ENCODE results near the gene SEMA7A. TPM values are rescaled to one million over a fixed set of nuclear protein-coding genes. Genes with fewer than 3 reads are reported as not detected.

The SEMA7A gene
- total and polyA plus RNA-seq, 9 of the 15 experiments (the other 6 are each of a cell fraction or from before 2014, with no cell fraction given) = 0.04 to 8.2 (median 5.4) TPM; not detected in 1

DNA sequence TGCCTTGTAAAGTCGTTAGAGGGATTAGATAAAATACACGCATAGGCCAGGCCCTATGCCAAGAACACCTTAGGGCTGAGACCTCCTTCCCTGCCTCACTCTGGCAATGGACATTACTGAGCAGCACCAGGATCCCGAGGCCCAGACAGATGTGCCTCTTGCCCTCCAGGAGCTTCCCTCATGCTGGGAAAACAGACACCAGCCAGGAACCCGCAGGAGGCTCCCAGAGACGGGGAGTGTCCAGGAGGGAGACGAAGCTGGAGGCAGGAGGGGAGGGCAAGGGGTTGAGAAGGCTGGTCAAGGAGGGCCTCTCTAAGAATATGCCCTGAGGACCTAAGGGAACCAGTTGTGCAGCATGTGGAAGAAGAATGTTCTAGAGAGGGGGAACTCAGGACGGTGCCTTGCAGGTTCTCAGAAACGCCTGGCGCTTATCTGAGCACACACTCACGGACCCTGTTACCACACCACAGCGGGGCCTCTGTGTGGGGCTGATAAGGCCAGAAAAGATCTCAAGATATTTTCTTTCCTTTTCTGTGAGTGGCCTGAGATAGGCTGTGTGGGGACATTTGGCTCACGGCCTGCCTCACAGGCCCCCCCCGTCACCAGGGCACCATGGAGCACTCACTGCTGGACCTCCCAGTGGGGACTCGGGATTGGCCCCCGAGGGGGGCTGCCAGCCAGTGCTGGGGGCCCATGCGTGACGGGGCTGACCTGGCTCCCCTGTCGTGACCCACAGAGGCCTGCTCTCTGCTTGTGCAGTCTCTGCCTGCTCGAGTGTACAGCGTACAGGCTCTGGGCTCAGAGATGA is 44.3 kb downstream of the SEMA7A start (continued):
- TF ChIP-seq ETV6 (IDR thresholded peaks at IDR 0.05; ENCODE audit: borderline replicate concordance in 1 of 2, low read depth in 2 of 2, low read length in 1 of 2) (peak; percentile 68 to 87; a peak in 3 of 4 replicates), ETV6 (CRISPR knock-in tag; IDR thresholded peaks at IDR 0.05; ENCODE audit: borderline replicate concordance) (no peak), MCM7 (IDR thresholded peaks at IDR 0.05) (no peak), HNRNPH1 (optimal IDR thresholded peaks at IDR 0.05; ENCODE audit: low read depth, low read length) (no peak), CC2D1A (IDR thresholded peaks at IDR 0.05) (peak; percentile 99), HIVEP1 (CRISPR knock-in tag; IDR thresholded peaks at IDR 0.05) (peak; percentile 92; the same call in 1 of the 2 replicates), BACH1 (tag; IDR thresholded peaks at IDR 0.05) (peak; percentile 90), GTF2F1 (IDR thresholded peaks at IDR 0.05; ENCODE audit: low read depth, low read length) (peak; percentile 41; the same call in 1 of the 2 replicates), MTA3 (IDR thresholded peaks at IDR 0.05; ENCODE audit: borderline replicate concordance) (peak; percentile 97), YY1 (IDR thresholded peaks at IDR 0.05; ENCODE audit: borderline replicate concordance in 1 of 3, control insufficient read depth in 1 of 3, extremely low read depth in 1 of 3, insufficient read depth in 3 of 3, insufficient read length in 1 of 3, insufficient replicate concordance in 2 of 3, low read depth in 1 of 3, low read length in 2 of 3) (peak in 2 of 3 experiments; percentile 21 to 42), ZNF174 (CRISPR knock-in tag; IDR thresholded peaks at IDR 0.05) (peak; percentile 88), HOXB6 (CRISPR knock-in tag; IDR thresholded peaks at IDR 0.05; ENCODE audit: borderline replicate concordance) (0 out of 2 replicates have a peak, but pooled peaks have one; percentile 27), TBP (optimal IDR thresholded peaks at IDR 0.05; ENCODE audit: low read depth, low read length) (no peak), MCM5 (IDR thresholded peaks at IDR 0.05; ENCODE audit: low read depth) (no peak), ZNF212 (CRISPR knock-in tag; IDR thresholded peaks at IDR 0.05) (0 out of 2 replicates have a peak, but pooled peaks have one; percentile 68), ZNF79 (CRISPR knock-in tag; IDR thresholded peaks at IDR 0.05; ENCODE audit: low read depth) (peak; percentile 67), CCAR2 (IDR thresholded peaks at IDR 0.05; ENCODE audit: low read depth, low read length) (no peak), SAFB (IDR thresholded peaks at IDR 0.05; ENCODE audit: borderline replicate concordance, low read depth, low read length) (no peak), TCF7 (IDR thresholded peaks at IDR 0.05; ENCODE audit: borderline replicate concordance) (peak; percentile 81; the same call in 1 of the 2 replicates), HDAC2 (IDR thresholded peaks at IDR 0.05) (peak; percentile 94), NFE2L1 (tag; IDR thresholded peaks at IDR 0.05; ENCODE audit: borderline replicate concordance, low read depth) (no peak), POLR3A (IDR thresholded peaks at IDR 0.05; ENCODE audit: borderline replicate concordance, extremely low read depth, insufficient read depth, insufficient read length) (no peak), NUFIP1 (IDR thresholded peaks at IDR 0.05; ENCODE audit: partially characterized antibody) (peak; percentile 75)
- TF ChIP-seq, protein P1, sequence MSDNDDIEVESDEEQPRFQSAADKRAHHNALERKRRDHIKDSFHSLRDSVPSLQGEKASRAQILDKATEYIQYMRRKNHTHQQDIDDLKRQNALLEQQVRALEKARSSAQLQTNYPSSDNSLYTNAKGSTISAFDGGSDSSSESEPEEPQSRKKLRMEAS (CRISPR knock-in tag; IDR thresholded peaks at IDR 0.05) = peak; percentile 78; the same call in 1 of the 2 replicates
- TF ChIP-seq, protein P2, sequence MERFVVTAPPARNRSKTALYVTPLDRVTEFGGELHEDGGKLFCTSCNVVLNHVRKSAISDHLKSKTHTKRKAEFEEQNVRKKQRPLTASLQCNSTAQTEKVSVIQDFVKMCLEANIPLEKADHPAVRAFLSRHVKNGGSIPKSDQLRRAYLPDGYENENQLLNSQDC (CRISPR knock-in tag; IDR thresholded peaks at IDR 0.05) = 0 out of 2 replicates have a peak, but pooled peaks have one; percentile 86
- TF ChIP-seq, protein P3, sequence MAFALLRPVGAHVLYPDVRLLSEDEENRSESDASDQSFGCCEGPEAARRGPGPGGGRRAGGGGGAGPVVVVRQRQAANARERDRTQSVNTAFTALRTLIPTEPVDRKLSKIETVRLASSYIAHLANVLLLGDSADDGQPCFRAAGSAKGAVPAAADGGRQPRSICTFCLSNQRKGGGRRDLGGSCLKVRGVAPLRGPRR (CRISPR knock-in tag; IDR thresholded peaks at IDR 0.05) = peak; percentile 84
- TF ChIP-seq, protein P4, sequence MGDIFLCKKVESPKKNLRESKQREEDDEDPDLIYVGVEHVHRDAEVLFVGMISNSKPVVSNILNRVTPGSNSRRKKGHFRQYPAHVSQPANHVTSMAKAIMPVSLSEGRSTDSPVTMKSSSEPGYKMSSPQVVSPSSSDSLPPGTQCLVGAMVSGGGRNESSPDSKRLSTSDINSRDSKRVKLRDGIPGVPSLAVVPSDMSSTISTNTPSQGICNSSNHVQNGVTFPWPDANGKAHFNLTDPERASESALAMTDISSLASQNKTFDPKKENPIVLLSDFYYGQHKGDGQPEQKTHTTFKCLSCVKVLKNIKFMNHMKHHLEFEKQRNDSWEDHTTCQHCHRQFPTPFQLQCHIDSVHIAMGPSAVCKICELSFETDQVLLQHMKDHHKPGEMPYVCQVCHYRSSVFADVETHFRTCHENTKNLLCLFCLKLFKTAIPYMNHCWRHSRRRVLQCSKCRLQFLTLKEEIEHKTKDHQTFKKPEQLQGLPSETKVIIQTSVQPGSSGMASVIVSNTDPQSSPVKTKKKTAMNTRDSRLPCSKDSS (IDR thresholded peaks at IDR 0.05; ENCODE audit: low read depth, partially characterized antibody) = no peak

Measured in K562 (cell line).